Measurements from ENCODE around the gene ZNF207. TPM values are rescaled to one million over a fixed set of nuclear protein-coding genes. Genes with fewer than 3 reads are reported as not detected.

The ZNF207 gene
- total and polyA plus RNA-seq, 9 of the 15 experiments (the other 6 are each of a cell fraction or from before 2014, with no cell fraction given) = 123 to 370 (median 250) TPM

DNA sequence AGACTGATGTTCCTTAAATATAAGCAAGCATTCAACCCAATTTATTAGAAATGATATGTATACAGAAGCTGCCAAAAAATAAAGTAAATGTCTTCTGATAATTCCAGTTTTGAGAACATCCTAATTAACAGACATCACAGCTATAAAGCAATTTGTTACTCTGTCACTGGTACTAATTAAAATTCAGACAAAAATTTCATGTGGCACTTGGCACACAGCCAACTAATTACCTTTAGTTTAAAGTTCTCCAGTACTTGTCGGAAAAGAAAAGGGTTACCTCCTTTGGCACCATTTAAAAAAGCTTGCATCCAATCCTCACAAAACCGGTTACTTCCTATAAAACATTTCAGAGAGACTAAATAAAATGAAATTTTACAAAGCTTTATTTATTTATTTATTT, 16.8 kb upstream of the ZNF207 start:
- FAIRE-seq = no peak
- no peaks in the 10 kb centered on the region for H3K27me3 ChIP-seq (ENCODE audit: control insufficient read depth in 2 of 2, insufficient read depth in 2 of 2, low read length in 2 of 2)

More for the DNA sequence above, 16.8 kb upstream of the ZNF207 start:
- DNase-seq (ENCODE audit: extremely low read depth in 1 of 4, low spot score in 3 of 4) = no peak
- TF ChIP-seq, protein P1, sequence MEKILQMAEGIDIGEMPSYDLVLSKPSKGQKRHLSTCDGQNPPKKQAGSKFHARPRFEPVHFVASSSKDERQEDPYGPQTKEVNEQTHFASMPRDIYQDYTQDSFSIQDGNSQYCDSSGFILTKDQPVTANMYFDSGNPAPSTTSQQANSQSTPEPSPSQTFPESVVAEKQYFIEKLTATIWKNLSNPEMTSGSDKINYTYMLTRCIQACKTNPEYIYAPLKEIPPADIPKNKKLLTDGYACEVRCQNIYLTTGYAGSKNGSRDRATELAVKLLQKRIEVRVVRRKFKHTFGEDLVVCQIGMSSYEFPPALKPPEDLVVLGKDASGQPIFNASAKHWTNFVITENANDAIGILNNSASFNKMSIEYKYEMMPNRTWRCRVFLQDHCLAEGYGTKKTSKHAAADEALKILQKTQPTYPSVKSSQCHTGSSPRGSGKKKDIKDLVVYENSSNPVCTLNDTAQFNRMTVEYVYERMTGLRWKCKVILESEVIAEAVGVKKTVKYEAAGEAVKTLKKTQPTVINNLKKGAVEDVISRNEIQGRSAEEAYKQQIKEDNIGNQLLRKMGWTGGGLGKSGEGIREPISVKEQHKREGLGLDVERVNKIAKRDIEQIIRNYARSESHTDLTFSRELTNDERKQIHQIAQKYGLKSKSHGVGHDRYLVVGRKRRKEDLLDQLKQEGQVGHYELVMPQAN (IDR thresholded peaks at IDR 0.05; ENCODE audit: borderline replicate concordance) = no peak
- TF ChIP-seq NFIC (IDR thresholded peaks at IDR 0.05) (peak; percentile 99), LCOR (CRISPR knock-in tag; IDR thresholded peaks at IDR 0.05) (no peak), NFIX (CRISPR knock-in tag; IDR thresholded peaks at IDR 0.05; ENCODE audit: low read depth) (peak; percentile 98)
- Histone ChIP-seq H3K4me3 (no peak overlapping the region), H3K9me3 (replicated peaks; ENCODE audit: control insufficient read depth, insufficient read depth, low read depth, low read length) (no peaks in the 10 kb centered on the region), H3K27ac (ENCODE audit: extremely low read depth, low read depth, low read length) (no peak overlapping the region), H4K20me1 (replicated peaks; ENCODE audit: control insufficient read depth, insufficient read depth, low read length) (no peaks in the 10 kb centered on the region), H3K4me1 (replicated peaks in 1 of 2; ENCODE audit: control insufficient read depth in 2 of 2, insufficient read depth in 2 of 2, low read length in 2 of 2) (peaks cover 0 to 4% of the 10 kb centered on the region in 2 experiments; a peak in 1 of 5 replicates), H3K4me2 (ENCODE audit: insufficient read depth, low read length) (no peak overlapping the region), H3K9me1 (ENCODE audit: control insufficient read depth, insufficient read depth, low read length) (no peaks in the 10 kb centered on the region), H2AFZ (ENCODE audit: low read depth, low read length) (no peak overlapping the region), H3K79me2 (ENCODE audit: control insufficient read depth, insufficient read depth, low read length) (no peaks in the 10 kb centered on the region), H3K36me3 (ENCODE audit: control insufficient read depth, insufficient read depth, low read length) (peaks cover 9% of the 10 kb centered on the region; the same call in 2 of the 3 replicates), H3K9ac (ENCODE audit: insufficient read depth in 1 of 2, low read depth in 2 of 2, low read length in 2 of 2) (no peak overlapping the region)
- in situ Hi-C loops (cut with MboI) = no loop called here
- CTCF ChIA-PET (ENCODE audit: low intra/inter-chr PET ratio) = no interaction called here
- BruUV-seq (replicated peaks) = no TSS peak
- WGBS (ENCODE audit: insufficient coverage, low coverage, missing lambda C conversion rate) = 71% methylated on average over 2 of the region's 2 CpGs
- no peak for ATAC-seq
- intact Hi-C loops (cut with micrococcal nuclease) = no loop called here
- POLR2A ChIA-PET = interaction anchor here (0.6 to 1.3 kb wide), 4 partner anchors 13 to 71 kb away, joined by 3 to 5 read pairs (median 4); no protein-coding TSS in a partner anchor
